ENCODE measurements around the gene APP.

APP gene

DNA sequence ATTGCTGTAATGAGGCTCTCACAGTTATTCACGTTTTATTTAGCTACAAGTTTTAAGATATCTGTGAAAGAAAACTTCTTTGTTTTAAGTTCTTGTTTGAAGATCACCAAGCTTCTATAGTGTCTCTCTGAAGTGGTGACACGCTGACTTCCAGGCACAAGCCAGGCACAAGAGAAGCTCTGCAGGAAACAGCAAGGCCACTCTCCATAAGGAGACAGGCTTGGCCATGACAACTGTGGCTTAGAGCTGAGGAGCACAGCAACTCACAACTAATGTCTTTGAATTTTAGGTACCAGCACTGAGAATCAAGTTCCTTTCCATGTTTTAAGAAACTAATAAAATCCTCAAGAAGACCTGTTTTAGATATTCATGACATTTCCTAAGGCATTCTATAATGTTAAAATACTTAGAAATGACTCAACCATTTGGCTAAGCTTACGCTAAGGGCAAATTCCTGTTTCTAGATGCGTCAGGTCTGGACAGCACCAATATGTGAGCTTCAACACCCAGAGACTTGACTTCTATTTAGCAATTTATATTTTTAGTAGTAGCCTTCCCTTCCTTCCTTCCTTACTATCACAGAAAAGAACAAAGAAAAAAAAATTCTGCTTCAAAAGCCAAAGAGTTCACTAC is 40.2 kb downstream of the APP start:
- Mint-ChIP-seq H3K4me1 (peaks cover 35% of the 10 kb centered on the region), H3K4me3 (no peak overlapping the region), H3K36me3 (ENCODE audit: low read depth) (peaks cover 25% of the 10 kb centered on the region), H3K27me3 (ENCODE audit: low read depth) (no peaks in the 10 kb centered on the region), H3K9me3 (no peaks in the 10 kb centered on the region), H3K27ac (no peak overlapping the region)
- TF ChIP-seq CTCF (IDR thresholded peaks at IDR 0.05; ENCODE audit: unreplicated experiment in 3 of 3): no peak

GRCh38 chr21:26127918-26128317 is 42.7 kb downstream of the APP start:
- Mint-ChIP-seq H3K27ac (peak overlapping the region; percentile 7 to 12 (median 11)), H3K4me3 (no peak overlapping the region), H3K9me3 (no peaks in the 10 kb centered on the region), H3K27me3 (ENCODE audit: low read depth) (no peaks in the 10 kb centered on the region), H3K36me3 (ENCODE audit: low read depth) (peaks cover 20% of the 10 kb centered on the region), H3K4me1 (peaks cover 57% of the 10 kb centered on the region)
- no peak for TF ChIP-seq CTCF (IDR thresholded peaks at IDR 0.05; ENCODE audit: unreplicated experiment in 3 of 3)

DNA sequence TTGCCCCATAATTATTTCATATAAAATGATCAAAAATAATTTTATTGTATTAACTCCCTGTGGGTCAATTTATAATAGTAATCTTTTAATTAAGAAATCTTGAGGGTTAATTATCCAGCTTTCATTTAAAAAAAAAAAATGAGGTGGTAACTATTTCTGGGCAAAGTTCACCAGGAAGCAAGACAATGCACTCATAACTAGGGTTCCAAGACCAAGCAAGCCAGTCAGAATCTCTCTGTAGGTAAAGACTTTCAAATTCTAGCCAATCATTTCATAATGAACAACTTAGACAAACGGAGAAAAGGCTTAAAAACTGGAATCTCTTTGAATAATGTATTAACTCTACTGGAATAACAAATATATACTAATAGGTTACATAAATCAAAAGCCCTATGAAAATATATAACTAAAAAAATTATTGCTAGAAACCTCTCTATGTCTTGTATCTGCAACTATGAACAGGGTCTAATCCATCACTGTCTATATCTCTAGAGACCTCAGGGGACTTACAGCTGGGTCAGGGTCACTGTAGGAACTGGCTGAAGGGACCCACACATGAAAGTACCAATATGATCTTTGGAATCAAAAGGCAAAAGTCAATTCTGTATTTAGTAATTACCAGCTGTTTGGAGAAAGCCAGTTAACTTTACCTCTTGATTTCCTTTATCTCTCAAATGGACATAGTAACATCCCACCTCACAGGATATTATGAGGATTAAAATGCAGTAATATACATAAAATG is 43.3 kb downstream of the APP start:
- Mint-ChIP-seq H3K27me3 (ENCODE audit: low read depth) (no peaks in the 10 kb centered on the region), H3K36me3 (ENCODE audit: low read depth) (peaks cover 20% of the 10 kb centered on the region), H3K27ac (peak overlapping the region; percentile 7 to 12 (median 11)), H3K4me1 (peaks cover 58% of the 10 kb centered on the region), H3K4me3 (no peak overlapping the region), H3K9me3 (no peaks in the 10 kb centered on the region)
- no peak for TF ChIP-seq CTCF (IDR thresholded peaks at IDR 0.05; ENCODE audit: unreplicated experiment in 3 of 3)

DNA sequence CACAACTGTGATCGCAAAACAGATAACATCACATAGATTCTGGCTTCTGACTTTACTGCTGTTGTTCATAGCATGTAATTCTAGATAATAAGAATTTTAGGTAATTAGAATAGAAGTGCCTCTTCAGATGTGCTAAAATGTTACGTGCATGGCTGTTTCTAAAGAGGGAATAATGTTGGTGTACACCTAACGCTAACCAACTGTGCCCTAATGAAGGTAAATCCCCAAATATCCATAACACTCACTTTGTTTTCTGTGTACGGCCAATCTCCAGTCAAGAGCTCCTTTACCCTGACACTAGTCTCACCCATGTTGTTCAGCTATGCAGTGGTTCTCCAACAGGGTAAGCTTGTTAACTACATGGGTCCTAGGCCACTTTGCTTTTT is 44.4 kb downstream of the APP start:
- Mint-ChIP-seq H3K27me3 (ENCODE audit: low read depth) (no peaks in the 10 kb centered on the region), H3K4me3 (no peak overlapping the region), H3K27ac (peak overlapping the region; percentile 51 to 58 (median 55)), H3K4me1 (peaks cover 64% of the 10 kb centered on the region), H3K36me3 (ENCODE audit: low read depth) (peaks cover 20% of the 10 kb centered on the region), H3K9me3 (no peaks in the 10 kb centered on the region)
- no peak for TF ChIP-seq CTCF (IDR thresholded peaks at IDR 0.05; ENCODE audit: unreplicated experiment in 3 of 3)

DNA sequence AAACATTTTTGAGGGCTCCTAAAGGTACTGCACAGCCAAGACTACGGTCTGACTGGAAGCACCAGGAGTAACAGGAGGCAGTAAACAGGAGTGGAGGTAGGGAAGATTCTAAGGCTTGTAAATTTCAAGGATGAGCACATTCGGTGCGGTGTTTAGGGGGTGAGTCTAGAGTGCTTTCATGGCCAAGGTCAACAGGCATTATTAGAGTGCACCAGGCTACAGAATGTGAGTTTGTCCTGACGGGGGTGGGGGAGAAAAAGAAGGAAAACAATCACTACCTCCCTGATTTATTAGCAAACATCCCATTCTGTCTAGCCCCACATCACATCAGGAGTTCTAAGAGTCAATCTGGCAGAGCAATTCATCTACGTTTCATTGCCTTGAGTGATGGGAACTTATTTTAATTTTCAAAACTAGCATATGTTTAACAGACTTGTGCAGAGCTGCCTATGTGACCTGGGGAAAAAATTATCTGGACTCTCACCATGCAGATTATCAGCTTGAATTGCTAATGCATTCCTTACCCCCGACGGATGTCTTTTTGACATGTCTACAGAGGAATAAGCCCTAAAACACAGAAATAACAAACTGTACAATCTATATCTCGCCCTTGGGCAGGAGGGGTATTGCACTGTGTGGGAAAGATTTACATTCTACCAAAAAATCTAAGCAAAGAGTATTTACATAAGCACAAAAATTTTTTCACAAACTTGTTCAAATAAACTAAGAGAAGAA is 45.0 kb downstream of the APP start:
- Mint-ChIP-seq H3K36me3 (ENCODE audit: low read depth) (peaks cover 21% of the 10 kb centered on the region), H3K4me1 (peaks cover 65% of the 10 kb centered on the region), H3K27ac (peak overlapping the region; percentile 51 to 58 (median 55)), H3K27me3 (ENCODE audit: low read depth) (no peaks in the 10 kb centered on the region), H3K9me3 (no peaks in the 10 kb centered on the region), H3K4me3 (no peak overlapping the region)
- TF ChIP-seq CTCF (IDR thresholded peaks at IDR 0.05; ENCODE audit: unreplicated experiment in 3 of 3): no peak

All from nephron (organoid).